Mammary epithelial cell (primary cell): ENCODE results near the gene ATF2.

ENCODE experiments used
- EZH2 ChIP-seq: IDR thresholded peaks from 2 replicates; pipeline ENCODE4 v1.6.1; 2012; ENCODE audit warnings: low read length, inconsistent platforms, borderline replicate concordance
- TF ChIP-seq, protein P1 (sequence below), 2 donors: IDR thresholded peaks in 1 of 2; conservative IDR thresholded peaks in 1 of 2; 2 replicates each; pipeline ENCODE4 v1.5.1; 2011 to 2012; ENCODE audit warnings: inconsistent platforms in 2 of 2, low read length in 2 of 2, mild to moderate bottlenecking in 2 of 2, control low read depth in 1 of 2, low read depth in 1 of 2; ENCODE audit not compliant: insufficient read depth in 1 of 2; ENCODE audit errors: extremely low read depth in 1 of 2

DNA sequence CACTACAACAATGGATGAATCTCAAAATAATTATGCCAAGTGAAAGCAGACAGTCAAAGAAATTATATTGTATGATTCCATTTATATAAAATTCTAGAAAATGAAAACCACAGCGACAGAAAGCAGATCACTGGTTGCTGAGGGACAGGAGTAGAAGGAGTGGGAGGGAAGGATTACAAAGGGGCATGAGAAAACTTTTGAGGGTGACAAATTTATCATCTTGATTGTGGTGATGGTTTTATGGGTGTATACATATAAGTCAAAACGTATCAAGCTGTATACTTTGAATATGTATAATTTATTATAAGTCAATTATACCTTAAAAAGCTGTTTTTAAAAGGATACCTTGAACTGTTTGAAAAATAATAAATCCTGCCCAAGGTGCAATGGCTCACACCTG is 27.7 kb downstream of the ATF2 start:
- TF ChIP-seq, protein P1, sequence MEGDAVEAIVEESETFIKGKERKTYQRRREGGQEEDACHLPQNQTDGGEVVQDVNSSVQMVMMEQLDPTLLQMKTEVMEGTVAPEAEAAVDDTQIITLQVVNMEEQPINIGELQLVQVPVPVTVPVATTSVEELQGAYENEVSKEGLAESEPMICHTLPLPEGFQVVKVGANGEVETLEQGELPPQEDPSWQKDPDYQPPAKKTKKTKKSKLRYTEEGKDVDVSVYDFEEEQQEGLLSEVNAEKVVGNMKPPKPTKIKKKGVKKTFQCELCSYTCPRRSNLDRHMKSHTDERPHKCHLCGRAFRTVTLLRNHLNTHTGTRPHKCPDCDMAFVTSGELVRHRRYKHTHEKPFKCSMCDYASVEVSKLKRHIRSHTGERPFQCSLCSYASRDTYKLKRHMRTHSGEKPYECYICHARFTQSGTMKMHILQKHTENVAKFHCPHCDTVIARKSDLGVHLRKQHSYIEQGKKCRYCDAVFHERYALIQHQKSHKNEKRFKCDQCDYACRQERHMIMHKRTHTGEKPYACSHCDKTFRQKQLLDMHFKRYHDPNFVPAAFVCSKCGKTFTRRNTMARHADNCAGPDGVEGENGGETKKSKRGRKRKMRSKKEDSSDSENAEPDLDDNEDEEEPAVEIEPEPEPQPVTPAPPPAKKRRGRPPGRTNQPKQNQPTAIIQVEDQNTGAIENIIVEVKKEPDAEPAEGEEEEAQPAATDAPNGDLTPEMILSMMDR (conservative IDR thresholded peaks at IDR 0.05 in 1 of 2, IDR thresholded peaks at IDR 0.05 in 1 of 2; ENCODE audit: extremely low read depth in 1 of 2, insufficient read depth in 1 of 2, low read depth in 1 of 2, low read length in 2 of 2), result no peak
- TF ChIP-seq EZH2, result no peak
